ENCODE results near the gene F8. TPM values are rescaled to one million over a fixed set of nuclear protein-coding genes. Genes with fewer than 3 reads are reported as not detected.
A peak's percentile ranks its signal among the peaks of the same experiment; 100 is the strongest.

F8 gene
- total and polyA plus RNA-seq, 9 of the 15 experiments (the other 6 are each of a cell fraction or from before 2014, with no cell fraction given) = 0.41 to 3.8 (median 0.91) TPM

DNA sequence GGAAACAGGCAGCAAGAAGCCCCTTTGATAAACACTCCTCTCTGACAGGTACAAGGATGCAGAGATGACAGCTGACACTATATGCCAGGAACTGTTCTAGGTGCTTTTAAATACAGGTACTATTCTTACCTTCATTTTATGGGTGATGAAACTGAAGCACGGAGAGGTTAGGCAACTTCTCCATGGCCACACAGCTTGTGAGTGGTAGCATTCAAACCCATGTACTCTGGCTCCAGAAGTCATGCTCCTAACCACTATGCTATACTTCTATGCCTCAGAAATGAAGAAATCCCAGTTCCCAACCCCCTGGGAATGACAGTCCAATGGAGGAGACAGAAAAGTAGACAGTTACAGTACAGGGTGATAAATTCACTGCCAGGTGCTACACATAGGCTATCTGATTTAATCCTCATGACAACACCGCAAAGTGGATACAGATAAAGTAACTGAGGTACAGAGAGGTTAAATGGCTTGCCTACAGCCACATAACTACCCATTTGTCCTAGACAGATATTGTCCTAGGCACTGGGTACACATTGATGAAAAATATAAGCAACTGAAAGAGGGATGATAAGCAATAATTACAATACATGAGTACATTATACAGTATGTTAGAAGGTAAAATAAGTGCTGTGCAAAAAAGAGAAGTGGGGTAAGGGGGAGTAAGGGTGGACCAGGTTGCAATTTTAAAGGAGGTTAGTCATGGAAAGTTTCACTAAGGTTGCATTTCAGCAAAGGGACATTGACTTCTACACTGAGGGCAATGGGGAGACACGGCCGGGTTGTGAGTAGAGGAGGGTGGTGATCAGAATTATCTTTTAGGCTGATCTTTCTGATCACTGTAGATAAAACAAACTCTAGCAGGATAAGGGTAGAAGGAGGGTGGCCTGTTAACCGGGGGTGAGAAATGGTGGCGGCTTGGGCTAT lies 1.6 kb upstream of the F8 start (continued):
- TF ChIP-seq, protein P1, sequence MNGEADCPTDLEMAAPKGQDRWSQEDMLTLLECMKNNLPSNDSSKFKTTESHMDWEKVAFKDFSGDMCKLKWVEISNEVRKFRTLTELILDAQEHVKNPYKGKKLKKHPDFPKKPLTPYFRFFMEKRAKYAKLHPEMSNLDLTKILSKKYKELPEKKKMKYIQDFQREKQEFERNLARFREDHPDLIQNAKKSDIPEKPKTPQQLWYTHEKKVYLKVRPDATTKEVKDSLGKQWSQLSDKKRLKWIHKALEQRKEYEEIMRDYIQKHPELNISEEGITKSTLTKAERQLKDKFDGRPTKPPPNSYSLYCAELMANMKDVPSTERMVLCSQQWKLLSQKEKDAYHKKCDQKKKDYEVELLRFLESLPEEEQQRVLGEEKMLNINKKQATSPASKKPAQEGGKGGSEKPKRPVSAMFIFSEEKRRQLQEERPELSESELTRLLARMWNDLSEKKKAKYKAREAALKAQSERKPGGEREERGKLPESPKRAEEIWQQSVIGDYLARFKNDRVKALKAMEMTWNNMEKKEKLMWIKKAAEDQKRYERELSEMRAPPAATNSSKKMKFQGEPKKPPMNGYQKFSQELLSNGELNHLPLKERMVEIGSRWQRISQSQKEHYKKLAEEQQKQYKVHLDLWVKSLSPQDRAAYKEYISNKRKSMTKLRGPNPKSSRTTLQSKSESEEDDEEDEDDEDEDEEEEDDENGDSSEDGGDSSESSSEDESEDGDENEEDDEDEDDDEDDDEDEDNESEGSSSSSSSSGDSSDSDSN (IDR thresholded peaks at IDR 0.05; ENCODE audit: borderline replicate concordance in 1 of 2, low read depth in 2 of 2, low read length in 2 of 2) = no peak
- TF ChIP-seq SPI1 (IDR thresholded peaks at IDR 0.05; ENCODE audit: borderline replicate concordance, low read depth, low read length) (peak; percentile 70; the same call in 1 of the 2 replicates), CSDE1 (IDR thresholded peaks at IDR 0.05) (no peak), SMARCB1 (IDR thresholded peaks at IDR 0.05; ENCODE audit: insufficient read length, low read depth) (no peak), ELF4 (CRISPR knock-in tag; IDR thresholded peaks at IDR 0.05) (no peak), XRCC4 (IDR thresholded peaks at IDR 0.05; ENCODE audit: extremely low read depth, insufficient read depth, insufficient read length) (no peak), SNIP1 (IDR thresholded peaks at IDR 0.05; ENCODE audit: low read depth) (no peak), SMAD3 (CRISPR knock-in tag; conservative IDR thresholded peaks at IDR 0.05) (no peak), SIN3B (IDR thresholded peaks at IDR 0.05; ENCODE audit: low read depth) (no peak), GABPB2 (CRISPR knock-in tag; conservative IDR thresholded peaks at IDR 0.05) (no peak), ZNF436 (CRISPR knock-in tag; IDR thresholded peaks at IDR 0.05) (no peak), GTF2E2 (tag; IDR thresholded peaks at IDR 0.05) (no peak), STAT5B (CRISPR knock-in tag; IDR thresholded peaks at IDR 0.05) (no peak), ZNF224 (CRISPR knock-in tag; IDR thresholded peaks at IDR 0.05) (no peak), TAL1 (IDR thresholded peaks at IDR 0.05) (0 out of 2 replicates have a peak, but pooled peaks have one; percentile 8), ZEB2 (IDR thresholded peaks at IDR 0.05) (peak; percentile 23; the same call in 1 of the 2 replicates)
- TF ChIP-seq, protein P2, sequence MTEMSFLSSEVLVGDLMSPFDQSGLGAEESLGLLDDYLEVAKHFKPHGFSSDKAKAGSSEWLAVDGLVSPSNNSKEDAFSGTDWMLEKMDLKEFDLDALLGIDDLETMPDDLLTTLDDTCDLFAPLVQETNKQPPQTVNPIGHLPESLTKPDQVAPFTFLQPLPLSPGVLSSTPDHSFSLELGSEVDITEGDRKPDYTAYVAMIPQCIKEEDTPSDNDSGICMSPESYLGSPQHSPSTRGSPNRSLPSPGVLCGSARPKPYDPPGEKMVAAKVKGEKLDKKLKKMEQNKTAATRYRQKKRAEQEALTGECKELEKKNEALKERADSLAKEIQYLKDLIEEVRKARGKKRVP (CRISPR knock-in tag; IDR thresholded peaks at IDR 0.05) = no peak
- TF ChIP-seq, protein P3, sequence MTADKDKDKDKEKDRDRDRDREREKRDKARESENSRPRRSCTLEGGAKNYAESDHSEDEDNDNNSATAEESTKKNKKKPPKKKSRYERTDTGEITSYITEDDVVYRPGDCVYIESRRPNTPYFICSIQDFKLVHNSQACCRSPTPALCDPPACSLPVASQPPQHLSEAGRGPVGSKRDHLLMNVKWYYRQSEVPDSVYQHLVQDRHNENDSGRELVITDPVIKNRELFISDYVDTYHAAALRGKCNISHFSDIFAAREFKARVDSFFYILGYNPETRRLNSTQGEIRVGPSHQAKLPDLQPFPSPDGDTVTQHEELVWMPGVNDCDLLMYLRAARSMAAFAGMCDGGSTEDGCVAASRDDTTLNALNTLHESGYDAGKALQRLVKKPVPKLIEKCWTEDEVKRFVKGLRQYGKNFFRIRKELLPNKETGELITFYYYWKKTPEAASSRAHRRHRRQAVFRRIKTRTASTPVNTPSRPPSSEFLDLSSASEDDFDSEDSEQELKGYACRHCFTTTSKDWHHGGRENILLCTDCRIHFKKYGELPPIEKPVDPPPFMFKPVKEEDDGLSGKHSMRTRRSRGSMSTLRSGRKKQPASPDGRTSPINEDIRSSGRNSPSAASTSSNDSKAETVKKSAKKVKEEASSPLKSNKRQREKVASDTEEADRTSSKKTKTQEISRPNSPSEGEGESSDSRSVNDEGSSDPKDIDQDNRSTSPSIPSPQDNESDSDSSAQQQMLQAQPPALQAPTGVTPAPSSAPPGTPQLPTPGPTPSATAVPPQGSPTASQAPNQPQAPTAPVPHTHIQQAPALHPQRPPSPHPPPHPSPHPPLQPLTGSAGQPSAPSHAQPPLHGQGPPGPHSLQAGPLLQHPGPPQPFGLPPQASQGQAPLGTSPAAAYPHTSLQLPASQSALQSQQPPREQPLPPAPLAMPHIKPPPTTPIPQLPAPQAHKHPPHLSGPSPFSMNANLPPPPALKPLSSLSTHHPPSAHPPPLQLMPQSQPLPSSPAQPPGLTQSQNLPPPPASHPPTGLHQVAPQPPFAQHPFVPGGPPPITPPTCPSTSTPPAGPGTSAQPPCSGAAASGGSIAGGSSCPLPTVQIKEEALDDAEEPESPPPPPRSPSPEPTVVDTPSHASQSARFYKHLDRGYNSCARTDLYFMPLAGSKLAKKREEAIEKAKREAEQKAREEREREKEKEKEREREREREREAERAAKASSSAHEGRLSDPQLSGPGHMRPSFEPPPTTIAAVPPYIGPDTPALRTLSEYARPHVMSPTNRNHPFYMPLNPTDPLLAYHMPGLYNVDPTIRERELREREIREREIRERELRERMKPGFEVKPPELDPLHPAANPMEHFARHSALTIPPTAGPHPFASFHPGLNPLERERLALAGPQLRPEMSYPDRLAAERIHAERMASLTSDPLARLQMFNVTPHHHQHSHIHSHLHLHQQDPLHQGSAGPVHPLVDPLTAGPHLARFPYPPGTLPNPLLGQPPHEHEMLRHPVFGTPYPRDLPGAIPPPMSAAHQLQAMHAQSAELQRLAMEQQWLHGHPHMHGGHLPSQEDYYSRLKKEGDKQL (CRISPR knock-in tag; IDR thresholded peaks at IDR 0.05; ENCODE audit: borderline replicate concordance) = no peak

Data from K562 (cell line).